Measurements from ENCODE around the gene RAPGEF5. TPM values are rescaled to one million over a fixed set of nuclear protein-coding genes. Genes with fewer than 3 reads are reported as not detected.

RAPGEF5 gene
- total RNA-seq, 1 donor from 2014 or later = 9.9 TPM

DNA sequence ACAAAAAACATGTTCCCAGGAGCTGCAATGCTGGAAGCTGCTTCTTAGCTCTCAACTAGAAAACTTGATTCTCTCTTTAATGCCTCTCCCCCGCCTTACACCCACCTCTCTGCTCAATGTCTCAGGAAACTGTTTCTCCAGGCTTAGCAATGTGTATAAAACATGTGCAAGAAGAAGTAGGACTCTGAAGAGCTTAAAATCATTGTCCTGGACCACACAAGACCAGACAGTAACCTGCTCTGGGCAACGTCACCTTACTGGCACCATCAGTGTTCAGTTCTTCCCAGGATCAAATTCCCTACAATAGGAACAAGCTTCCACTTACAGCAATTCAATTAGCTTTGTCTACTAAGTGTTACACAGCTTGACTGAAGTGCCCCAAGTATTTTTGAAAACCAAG, 104.9 kb downstream of the RAPGEF5 start:
- TF ChIP-seq, protein P1, sequence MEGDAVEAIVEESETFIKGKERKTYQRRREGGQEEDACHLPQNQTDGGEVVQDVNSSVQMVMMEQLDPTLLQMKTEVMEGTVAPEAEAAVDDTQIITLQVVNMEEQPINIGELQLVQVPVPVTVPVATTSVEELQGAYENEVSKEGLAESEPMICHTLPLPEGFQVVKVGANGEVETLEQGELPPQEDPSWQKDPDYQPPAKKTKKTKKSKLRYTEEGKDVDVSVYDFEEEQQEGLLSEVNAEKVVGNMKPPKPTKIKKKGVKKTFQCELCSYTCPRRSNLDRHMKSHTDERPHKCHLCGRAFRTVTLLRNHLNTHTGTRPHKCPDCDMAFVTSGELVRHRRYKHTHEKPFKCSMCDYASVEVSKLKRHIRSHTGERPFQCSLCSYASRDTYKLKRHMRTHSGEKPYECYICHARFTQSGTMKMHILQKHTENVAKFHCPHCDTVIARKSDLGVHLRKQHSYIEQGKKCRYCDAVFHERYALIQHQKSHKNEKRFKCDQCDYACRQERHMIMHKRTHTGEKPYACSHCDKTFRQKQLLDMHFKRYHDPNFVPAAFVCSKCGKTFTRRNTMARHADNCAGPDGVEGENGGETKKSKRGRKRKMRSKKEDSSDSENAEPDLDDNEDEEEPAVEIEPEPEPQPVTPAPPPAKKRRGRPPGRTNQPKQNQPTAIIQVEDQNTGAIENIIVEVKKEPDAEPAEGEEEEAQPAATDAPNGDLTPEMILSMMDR (IDR thresholded peaks at IDR 0.05; ENCODE audit: unreplicated experiment) = no peak
- H3K4me3 Mint-ChIP-seq (ENCODE audit: low read depth) = no peak overlapping the region
- H3K27ac Mint-ChIP-seq = no peak overlapping the region

DNA sequence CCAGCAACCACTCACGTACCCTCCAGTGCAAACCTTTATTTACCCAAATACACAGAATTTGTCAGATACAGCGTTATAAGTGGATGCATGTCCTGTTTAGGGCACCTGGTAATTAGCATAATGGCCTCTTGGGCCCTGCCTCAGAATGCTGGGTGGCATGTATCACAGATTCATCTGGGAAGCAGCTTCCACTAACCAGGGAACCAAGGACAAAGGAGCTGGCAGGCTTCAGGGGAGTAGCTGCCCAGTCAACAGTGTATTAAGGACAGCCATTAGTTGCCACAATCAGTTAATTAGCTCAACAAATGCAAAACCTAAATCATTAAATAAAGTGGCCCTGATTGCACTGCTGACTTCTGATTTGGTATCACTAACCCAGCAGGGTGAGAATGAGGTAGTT, 105.7 kb downstream of the RAPGEF5 start:
- Mint-ChIP-seq H3K27me3 (no peaks in the 10 kb centered on the region), H3K4me3 (ENCODE audit: low read depth) (no peak overlapping the region), H3K27ac (no peak overlapping the region), H3K36me3 (ENCODE audit: insufficient read depth) (peaks cover 6% of the 10 kb centered on the region), H3K9me3 (ENCODE audit: low read depth) (peaks cover 7% of the 10 kb centered on the region), H3K4me1 (ENCODE audit: low read depth) (peaks cover 20% of the 10 kb centered on the region)
- DNase-seq (ENCODE audit: low spot score, unreplicated experiment) = no peak
- TF ChIP-seq, protein P1 (IDR thresholded peaks at IDR 0.05; ENCODE audit: unreplicated experiment) = no peak

More for the DNA sequence above, 104.9 kb downstream of the RAPGEF5 start:
- Mint-ChIP-seq H3K4me1 (ENCODE audit: low read depth) (peaks cover 24% of the 10 kb centered on the region), H3K36me3 (ENCODE audit: insufficient read depth) (no peaks in the 10 kb centered on the region), H3K9me3 (ENCODE audit: low read depth) (no peaks in the 10 kb centered on the region), H3K27me3 (no peaks in the 10 kb centered on the region)
- no peak for DNase-seq (ENCODE audit: low spot score, unreplicated experiment)

DNA sequence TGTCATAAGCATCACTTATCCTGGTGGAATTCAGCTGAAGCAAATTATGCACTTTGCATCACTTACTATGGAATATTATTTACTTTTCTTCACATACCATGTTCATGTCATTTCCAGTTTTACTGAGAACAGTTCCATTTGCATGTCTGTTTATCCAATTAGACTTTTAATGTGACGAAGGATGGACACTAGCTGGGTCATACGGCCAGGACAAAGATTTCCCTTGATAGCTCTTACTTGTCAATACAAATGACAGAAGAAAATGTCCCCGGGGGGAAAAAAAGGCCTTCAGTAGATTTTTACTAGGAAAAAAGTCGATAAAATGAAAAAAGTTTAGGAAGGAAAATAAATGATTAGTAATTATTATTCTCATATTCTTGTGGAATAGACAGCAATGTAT, 106.6 kb downstream of the RAPGEF5 start:
- Mint-ChIP-seq H3K9me3 (ENCODE audit: low read depth) (peaks cover 16% of the 10 kb centered on the region), H3K4me3 (ENCODE audit: low read depth) (no peak overlapping the region), H3K27ac (no peak overlapping the region), H3K27me3 (no peaks in the 10 kb centered on the region), H3K36me3 (ENCODE audit: insufficient read depth) (peaks cover 10% of the 10 kb centered on the region), H3K4me1 (ENCODE audit: low read depth) (peaks cover 14% of the 10 kb centered on the region)
- DNase-seq (ENCODE audit: low spot score, unreplicated experiment) = no peak
- TF ChIP-seq, protein P1 (IDR thresholded peaks at IDR 0.05; ENCODE audit: unreplicated experiment) = no peak

DNA sequence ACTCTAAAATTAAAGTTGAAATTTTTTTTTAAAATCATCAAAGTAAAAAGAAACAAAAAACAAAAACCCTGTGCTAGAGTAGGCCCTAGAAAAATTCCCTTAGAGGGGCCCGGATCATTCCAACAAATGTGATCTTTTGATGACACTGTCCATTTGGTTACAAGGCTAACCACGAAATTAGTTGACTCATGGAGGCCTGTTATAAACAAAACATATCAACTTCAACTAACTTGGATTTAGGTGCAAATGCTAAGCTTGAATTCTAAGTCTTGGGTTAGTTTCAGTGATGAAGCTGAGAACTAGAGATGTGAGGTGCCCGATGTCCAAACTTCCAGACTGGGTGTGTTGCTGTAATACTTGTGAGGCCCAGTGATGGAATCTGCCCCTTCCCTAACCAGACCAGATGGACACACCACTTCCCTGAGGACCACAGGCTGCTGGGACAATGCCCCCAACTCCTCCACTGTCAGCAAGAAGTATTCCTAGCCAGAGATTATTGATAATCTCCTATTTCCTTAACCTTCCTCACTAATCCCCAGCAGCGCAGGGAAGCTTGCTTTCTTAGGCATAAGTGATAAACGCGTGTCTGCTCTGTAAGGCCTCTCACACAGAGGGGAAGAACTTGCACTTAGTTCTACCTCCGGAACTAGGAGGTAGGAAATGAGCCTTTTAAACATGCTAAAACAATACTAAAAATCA, 108.7 kb downstream of the RAPGEF5 start:
- DNase-seq (ENCODE audit: low spot score, unreplicated experiment) = no peak
- Mint-ChIP-seq H3K27me3 (no peaks in the 10 kb centered on the region), H3K9me3 (ENCODE audit: low read depth) (peaks cover 18% of the 10 kb centered on the region), H3K27ac (no peak overlapping the region), H3K4me1 (ENCODE audit: low read depth) (peaks cover 13% of the 10 kb centered on the region), H3K4me3 (ENCODE audit: low read depth) (no peak overlapping the region), H3K36me3 (ENCODE audit: insufficient read depth) (peaks cover 10% of the 10 kb centered on the region)
- TF ChIP-seq, protein P1 (IDR thresholded peaks at IDR 0.05; ENCODE audit: unreplicated experiment) = no peak

DNA sequence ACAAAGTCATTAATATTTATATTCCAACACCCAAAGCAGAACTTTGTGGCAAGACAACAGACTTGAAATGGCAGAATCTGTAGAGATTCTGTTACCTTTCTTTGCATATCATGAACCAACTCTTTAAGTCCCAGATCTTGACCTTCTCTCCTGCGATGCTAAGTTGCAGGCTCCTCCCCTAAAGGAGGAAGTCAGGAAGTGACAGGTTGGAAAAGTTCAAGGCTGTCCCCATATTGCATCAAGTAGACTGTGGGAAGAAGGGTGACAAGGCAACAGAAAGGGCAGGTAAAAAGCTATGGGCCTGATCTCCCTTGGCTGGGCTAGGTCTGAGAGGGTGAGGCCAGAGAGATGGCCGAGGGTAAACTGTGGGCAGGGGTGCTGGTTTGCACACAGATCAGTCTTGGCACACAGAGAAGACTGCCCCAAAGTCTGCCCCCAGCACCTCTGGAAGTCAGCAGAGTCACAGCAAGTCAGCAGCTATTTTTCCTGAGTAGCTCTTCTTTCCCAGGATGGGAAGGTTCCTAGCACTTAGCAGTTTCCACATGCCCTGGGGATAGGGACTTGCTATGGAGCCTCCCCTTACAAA, 115.1 kb downstream of the RAPGEF5 start:
- H3K27ac Mint-ChIP-seq = no peak overlapping the region
- peaks cover 17% of the 10 kb centered on the region for H3K9me3 Mint-ChIP-seq (ENCODE audit: low read depth)
- H3K36me3 Mint-ChIP-seq (ENCODE audit: insufficient read depth) = peaks cover 10% of the 10 kb centered on the region
- H3K27me3 Mint-ChIP-seq = no peaks in the 10 kb centered on the region
- TF ChIP-seq, protein P1 (IDR thresholded peaks at IDR 0.05; ENCODE audit: unreplicated experiment) = no peak
- H3K4me3 Mint-ChIP-seq (ENCODE audit: low read depth) = no peak overlapping the region
- peaks cover 4% of the 10 kb centered on the region for H3K4me1 Mint-ChIP-seq (ENCODE audit: low read depth)
- no peak for DNase-seq (ENCODE audit: low spot score, unreplicated experiment)

All from progenitor cell of endocrine pancreas (in vitro differentiated cells).